DMS114 treated with DMSO at 0.1 percent for 48 hours (cell line): ENCODE measurements around the gene TBX1.

ENCODE experiments used
- DNase-seq: peaks from one replicate; lab custom pipeline; 2025; ENCODE audit not compliant: unreplicated experiment; lab: John Stamatoyannopoulos, UW

Gene TBX1

DNA sequence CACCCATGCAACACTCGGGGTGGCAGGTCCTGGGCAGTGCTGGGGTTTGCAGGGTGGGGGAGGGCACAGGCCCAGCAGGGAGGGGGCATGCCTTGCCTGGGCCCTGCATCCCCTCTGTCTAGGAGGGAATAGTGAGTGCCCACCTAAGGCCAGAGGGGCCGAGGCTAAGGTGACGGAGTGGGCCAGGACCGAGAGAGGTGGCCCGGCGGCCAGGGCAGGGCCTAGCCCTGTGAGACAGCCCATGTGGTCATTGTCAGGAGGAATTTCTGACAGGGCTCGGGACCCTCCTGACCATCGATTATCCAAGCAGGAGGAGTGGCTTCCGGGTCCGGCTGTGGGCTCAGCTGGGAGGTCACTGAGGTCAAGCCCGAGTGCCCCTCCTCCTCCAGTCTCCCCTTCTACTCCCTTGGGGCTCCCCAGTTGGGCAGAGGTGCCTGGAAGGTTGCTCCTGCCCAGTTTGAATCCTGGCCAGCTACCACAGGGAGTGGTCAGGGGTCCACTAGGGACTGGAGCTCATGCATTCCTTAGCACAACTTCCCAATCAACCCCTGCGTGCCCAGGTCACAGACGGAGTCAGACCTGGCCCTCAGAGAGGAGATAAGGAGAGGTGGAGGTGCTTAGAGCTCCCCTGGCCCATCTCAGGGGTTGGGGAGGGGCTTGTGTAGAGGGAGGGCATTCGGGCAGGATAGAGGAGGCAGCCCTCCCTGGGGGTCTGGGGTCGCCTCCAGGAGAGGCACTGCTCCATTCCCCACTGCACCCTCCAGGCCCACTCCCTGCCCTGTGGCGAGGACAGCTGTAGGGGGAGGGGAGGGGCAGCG is 22.5 kb upstream of the TBX1 start:
- no peak for DNase-seq

DNA sequence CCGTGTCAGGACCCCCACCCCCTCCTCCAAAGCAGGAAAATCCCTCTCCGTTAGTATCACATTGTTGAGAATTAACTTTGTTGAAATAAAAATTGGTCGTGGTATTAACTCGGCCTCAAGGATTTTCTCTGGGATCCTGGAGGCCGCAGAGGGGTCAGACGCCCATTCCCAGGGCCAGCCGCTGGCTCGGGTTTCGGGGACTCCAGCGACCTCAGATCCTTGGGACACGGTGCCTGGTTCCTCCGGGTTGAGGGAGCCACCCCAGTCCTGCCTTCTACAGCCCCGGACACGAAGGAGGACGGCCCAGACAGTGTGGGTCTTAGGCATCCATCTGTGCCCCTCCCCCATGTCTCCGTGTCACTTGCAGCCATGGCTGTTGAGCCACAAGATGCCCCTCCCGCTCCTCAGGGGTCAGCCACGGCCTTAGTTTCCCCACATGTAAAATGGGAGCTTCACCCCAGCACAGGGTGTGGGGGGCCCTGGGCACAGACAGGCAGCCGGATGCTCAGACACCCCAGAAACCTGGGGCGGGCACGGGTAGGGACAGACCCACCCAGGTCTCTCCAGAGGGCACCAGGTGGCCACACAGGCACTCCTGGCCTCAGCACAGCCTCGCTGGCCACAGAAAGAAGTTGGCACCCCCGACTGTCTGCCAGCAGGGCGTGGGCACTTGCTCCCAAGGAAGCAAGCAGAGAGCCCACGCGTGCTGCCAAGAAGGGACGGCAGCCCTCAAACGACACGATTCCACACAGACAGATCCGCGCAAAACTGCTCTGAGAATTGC is 21.7 kb upstream of the TBX1 start:
- DNase-seq, result no peak

DNA sequence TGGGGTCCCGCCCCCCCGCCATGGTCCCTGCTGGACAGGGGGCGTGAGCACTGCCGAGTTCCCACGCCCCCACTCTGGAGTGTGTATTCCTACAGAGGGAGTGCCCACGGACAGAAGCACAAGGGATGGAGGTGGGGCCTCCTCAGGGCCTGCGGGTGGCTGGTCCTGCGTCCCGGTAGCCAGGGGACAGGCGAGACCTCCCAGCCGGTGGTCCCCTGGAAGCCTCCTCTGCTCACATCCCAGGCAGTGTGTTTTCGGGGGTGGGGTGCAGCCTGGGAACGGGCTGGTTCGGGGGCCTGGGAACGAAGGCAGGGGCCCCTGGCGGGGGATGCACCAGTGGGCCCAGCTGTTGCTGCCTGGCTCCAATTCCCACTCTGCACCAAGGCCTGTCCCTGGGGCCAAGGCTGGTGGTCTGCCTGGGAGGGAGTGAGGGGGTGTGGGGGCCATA is 21.1 kb upstream of the TBX1 start:
- no peak for DNase-seq

DNA sequence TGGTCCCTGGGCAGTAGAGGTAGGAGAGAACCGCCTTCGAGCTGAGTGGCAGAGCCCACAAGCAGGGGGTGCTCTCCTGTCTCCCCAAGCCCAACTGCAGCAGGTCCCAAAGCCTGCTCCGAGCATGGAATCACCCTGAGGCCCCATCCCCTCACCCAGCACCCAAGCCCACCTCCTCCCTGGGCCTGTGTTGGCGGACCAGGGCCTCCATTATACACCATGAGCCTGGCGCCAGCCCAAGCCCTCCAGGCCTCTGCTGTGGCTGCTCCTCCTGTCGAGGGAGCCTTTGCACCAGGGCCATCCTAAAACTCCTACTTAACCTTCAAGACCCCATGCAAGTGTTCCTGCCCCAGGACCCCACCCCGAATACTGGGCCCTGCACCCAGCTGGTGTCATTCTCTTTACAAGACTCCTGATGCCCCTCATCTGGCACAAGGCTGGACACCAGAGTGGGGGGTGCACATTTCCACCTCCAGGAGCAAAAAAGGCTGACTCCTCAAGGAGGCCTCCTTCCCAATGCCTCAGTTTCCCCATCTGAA is 20.6 kb upstream of the TBX1 start:
- no peak for DNase-seq

DNA sequence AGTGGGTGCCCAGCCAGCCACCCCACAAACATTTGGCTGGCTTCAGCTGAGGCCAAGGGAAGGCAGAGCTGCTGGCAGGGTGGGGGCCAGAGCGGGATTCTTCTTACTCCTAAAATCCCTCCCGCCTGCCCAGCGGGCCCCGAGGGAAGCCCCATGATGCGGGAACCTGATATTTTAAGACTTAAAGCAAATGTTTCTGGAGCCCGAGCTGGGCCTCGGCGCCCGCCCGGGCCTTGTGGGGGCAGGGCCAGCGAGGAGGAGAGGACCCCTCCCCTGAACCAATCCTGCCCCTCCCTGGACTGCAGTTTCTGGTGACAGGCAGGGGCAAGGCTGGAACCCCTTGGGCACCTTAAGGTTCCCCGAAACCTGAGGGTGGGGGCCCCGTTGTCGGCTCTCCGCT is 20.0 kb upstream of the TBX1 start:
- DNase-seq, result no peak

DNA sequence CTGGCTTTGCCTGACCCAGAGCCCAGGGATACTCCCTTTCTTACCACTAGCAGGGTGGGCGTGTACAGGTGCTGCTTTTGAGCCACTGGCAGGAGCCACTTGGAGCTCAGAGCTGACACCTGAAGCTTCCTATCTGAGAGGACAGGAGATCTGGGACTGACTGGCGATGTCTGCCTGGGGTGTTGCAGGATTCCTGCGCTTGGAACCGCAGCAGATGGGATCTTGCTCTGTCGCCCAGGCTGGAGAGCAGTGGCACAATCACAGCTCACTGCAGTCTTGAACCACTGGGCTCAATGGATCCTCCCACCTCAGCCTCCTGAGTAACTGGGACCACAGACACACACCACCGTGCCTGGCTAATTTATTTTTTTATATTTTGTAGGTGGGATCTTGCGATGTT is 19.5 kb upstream of the TBX1 start:
- DNase-seq, result no peak

DNA sequence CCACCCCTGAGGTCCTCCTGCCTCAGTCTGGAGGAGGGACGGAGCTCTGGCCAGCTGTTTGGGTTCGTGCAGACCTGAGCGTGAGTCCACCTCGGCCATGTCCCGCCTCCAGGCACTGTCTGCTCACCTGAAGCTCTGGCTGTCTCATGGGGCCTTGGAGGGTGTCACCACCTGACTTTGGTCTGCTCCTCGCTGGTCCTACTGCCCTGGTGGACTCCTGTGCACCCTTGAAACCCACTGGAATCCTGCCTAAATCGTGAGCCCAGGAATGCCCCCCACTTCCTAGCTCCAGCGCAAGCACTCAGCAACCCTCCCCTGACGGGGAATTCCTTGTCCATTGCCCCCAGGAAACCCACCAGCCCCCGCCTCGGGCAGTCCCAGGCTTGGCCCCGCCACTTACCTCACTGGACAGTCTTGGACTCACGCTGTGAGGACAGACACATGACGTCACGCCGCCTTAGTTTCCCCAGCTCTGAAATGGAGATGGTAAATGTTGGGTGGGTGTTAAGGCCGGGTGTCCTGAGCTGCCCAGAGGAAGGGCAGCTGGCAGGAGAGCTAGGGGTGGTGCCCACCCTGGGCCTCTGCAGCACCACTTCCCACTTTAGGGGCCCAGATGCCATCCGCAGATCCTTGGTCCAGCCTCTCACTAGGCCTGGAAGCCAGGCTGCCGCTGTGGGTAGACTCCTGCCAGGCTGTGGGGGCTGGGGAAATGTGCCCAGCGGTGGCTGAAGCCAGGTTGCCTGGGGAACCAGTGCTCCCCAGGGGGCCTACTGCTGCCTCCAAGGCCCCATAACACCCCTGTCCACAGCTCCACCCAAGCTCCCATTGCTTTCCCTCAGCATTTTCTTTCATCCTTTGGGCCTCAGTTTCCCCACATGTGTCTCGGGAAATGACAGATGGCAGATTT is 18.2 kb upstream of the TBX1 start:
- no peak for DNase-seq

DNA sequence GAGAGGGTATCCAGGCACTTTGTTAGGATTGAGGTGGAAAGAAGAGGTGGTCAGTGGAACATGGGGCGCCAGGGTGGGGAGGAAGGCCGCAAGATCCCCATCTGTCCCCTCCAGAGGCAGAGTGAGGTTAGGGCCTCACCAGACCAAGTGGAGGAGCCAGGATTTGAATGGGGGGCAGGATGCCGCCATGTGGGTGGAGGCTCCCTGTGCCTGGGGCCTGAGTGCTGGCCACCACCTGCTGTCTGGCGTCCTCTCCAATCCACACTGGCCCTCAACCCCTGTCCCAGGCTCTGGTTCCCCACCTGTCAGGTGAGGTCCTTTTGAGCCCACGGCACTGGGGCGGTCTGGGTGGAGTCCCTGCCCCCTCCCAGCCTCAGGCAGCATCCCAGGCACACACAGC is 17.5 kb upstream of the TBX1 start:
- no peak for DNase-seq

DNA sequence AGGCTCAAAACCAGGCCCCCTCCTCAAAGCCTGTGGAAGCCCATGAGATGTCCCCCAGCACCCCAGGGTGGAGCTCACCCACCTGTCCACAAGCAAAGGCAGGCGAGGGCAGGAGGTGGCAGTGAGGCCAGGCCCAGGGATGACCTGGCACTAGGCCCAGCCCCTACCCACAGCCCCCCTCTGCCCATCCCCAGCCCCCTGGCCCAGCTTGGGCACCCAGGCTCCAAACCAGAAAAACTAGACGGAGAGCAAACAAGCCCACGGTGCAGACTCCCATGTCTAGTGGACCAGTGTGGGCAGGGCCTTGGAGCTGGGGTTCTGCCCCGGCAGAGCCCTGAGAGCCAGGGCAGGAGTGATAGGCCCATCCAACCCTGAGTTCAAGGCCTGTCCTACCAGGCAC is 16.9 kb upstream of the TBX1 start:
- no peak for DNase-seq

DNA sequence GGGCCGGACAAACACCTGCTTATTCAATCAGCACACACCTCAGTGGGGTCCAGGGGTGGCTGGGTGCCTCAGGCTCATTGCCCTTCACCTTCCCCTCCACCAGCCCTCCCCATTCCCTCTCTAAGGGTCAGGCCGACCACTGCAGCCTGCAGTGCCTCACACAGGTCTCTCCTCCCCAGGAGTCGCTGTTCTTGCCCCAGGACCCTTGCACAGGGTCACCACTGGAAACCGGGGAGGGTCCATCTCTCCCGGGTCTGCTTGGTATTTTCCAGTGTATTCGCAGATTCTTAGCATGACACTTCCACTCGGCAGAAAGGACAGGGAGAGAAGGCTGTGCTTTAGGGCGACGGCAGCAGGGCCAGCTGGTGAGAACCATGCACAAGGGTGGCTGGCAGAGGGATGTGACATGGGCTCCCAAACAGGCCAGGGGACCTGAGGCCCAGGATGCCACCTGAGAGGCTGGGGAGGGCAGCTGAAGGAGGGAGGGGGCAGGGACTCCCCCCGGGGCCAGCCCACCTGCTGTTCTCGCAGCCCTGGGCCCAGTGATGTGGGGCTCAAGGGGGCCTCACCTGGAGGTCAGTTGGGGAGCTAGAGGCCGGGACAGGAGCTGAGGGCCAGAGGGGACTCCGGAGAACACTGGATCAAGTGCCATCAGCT is 16.1 kb upstream of the TBX1 start:
- DNase-seq, result no peak

DNA sequence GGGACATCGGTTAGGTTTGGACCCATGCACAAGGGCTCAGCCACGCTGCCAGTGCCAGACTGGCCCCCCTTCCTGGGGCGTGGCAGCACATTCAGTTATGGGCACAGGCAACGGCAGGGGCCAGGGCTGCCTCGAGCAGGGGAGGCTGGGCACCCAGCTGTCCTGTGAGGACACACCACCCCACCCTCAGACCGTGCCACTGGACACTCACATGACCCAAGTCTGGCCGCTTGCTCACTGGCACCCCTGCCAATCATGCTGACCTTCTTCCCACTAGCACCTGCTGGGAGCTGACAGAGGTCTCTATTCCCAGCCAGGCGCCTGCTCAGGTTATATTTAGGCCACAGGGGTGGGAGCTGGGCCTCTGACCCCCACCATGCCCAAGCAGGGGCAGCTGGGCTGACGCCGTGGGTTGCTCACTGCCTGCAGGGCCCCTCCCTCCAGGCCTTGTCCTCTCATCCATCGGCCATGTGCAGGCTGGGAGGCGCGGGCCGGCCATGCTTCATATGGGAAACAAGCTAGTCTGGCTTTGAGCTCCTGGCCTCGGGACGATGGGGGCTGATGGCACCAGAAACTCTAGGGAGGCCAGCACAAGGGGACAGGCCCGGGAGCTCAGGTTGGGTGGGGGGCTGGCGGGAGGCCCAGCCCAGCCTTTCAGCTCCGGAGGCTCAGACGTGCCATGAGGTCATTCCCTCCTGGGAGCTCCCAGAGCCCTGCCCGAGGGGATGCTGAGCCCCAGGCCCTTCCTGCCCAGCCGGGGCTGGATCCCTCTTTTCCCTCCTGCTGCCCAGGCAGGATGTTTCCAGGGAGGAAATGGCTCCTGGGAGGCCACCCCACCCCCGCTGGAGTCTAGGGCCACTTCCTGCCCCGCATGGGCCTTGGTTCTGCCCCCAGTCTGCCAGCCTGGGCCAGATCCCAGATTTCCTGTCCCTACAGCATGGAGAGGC is 15.2 kb upstream of the TBX1 start:
- no peak for DNase-seq

DNA sequence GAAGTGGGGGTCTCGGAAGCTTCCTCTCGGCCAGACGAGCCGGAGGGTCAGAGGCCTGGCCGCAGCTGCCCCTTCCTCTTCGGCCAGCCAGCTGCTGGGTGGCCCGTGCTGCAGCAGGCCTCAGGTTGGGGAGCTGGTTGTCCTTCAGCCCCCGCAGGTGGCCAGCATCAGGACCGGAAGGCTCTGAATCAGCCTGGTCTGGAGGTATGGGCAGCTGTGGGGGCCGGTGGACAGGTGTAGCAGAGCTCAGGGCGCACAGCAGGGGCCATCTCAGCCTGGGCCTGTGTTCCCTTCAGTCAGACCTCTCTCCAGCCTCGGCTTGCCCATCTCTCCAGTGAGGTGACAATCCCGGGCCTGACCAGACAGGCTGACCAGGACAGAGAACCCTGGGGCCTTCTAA is 13.9 kb upstream of the TBX1 start:
- no peak for DNase-seq

DNA sequence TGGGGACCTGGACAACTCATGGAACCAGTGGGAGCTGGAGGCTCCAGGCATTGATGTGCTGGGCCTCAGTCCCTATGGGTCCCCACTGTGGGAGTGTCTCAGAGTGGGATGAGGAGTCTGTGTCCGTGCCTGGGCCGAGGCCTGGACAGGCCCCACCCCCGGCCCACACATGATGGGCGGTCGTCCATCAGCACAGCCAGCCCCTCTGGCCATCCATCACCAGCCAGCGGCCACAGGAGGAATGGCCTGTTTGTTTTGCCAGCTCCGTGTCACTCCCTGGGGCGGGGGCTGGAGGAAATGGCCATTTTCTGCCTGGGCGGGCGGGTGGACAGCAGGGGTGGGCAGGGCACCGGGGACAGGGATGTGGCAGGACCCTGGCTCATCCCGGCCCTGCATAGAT is 13.0 kb upstream of the TBX1 start:
- no peak for DNase-seq

DNA sequence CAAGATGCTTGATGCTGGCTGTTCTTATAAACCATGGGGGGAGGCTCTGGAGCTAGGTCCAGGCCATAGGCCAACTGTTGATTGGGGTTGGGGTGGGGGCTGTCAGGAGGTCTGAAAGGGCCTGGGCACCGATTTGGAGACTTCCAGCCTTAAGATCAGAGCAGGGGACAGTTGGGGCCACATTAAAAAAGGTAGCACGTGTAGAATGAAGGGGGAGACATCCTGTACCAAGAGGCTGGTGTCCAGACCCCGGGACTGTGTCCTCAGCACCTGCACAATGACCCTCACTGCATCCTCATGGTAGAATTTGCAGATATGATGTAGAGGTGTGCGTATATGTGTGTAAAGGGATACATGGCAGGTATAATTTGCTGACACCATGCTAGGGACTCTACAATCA is 12.4 kb upstream of the TBX1 start:
- no peak for DNase-seq

DNA sequence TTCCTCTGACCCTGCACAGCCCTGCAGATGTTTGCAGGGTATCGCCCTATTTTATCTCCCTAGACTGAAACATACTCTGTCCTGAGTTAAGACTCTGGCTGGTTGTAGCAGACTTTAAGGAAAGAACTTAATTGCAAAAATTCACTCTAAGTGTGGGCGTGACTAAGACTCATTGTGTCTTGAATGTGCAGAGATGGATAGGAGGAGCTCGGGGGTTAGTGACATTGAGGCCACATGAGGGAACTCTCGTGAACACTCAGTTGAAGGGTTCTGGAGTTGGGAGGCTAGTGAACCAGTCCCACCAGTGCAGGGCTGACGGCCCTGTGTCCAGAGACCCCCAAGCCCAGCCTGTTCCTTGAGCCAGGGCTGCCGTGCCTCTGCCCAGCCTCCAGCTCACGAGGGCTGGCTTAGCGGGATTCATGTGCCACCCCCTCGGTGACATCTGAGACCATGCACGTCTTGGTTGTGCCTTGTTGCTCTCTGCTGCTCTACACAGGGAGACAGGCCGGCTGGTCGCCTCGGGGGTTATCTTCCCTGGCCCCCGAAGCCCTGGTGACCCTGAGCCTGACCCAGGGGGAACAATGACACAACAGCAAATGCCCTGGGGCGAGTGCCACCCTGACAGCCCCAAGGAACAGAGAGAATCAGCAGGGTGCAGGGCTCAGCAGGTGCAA is 11.4 kb upstream of the TBX1 start:
- DNase-seq, result no peak

DNA sequence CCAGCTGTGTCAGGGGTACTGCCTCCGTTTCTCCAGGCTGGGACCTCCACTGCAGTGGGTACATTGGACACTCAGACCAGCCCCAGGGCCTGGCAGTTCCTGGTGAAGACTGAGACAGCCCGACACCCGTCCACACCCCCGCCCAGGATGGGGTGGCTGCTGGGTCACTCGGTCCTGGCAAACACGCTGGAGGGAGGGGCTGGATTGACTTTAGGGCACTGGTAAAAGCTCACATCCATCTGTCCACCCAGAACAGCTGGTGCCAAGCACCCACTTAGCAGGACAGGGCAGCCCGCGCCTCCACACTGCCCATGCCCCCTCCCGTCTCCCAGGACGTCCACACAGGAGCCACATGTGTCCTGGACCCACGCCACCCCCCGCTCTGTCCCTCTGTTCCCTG is 10.7 kb upstream of the TBX1 start:
- no peak for DNase-seq

DNA sequence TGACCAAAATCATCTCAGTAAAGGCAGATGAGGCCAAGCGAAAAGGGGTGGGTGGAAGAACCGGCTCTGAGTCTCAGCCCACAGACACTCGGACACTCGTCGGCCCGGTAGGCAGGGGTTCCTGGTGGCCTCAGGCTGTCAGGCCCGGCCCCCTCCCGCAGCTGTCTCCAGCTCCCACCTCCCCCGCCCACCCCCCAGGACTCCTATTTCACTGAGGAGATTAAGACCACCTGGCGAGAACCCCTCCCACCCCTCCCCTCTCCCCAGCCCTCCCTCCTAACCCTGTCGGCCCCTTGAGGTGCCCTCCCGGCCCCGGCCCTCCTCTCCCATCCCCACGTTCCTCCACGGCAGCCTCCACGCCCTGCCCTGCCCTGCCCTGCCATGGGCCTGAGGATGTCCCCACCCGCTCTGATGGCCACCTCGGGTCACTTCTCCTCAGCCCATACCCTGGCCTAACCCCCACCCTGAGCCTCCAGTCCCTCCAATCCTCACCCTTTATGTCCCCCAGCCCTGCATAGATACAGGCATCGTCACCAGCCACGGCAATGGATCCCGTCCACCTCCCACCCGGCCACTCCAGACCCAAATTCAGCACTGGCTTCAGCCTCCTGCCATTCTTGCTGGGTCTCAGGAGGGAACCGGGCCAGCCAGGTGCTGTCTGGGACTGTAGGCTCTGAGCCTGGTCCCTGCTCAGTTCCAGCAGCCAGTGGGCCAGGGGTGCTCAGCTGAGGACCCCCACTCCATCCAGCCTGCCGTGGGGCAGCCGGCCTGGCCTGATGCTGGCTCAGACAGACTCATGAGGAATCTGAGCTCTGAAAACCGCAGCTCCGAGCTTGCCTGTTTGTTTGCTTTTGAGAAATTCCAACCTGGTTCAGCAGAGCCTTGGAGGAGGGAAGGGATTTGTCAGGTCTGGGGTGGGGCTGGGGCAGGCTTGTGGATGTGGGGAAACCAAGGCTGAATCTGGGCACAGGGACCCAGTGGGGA is 9.8 kb upstream of the TBX1 start:
- DNase-seq, result no peak
